H9 (cell line): ENCODE measurements around the gene ARL4C. TPM values are rescaled to one million over a fixed set of nuclear protein-coding genes. Genes with fewer than 3 reads are reported as not detected.

Experiments
- DNase-seq: peaks from one replicate; pipeline ENCODE4 v3.0.0-alpha.2; 2017
- H2AFZ ChIP-seq: one replicate; pipeline ENCODE4 v1.6.1; 2013; ENCODE audit warnings: mild to moderate bottlenecking, low read length, control low read depth, moderate library complexity
- H2AK5ac ChIP-seq: 2 replicates; pipeline ENCODE4 v1.6.1; 2013; ENCODE audit warnings: low read length, control low read depth, mixed read lengths; ENCODE audit not compliant: insufficient read length
- H2BK120ac ChIP-seq: one replicate; pipeline ENCODE4 v1.6.1; 2013; ENCODE audit warnings: low read depth, mild to moderate bottlenecking, low read length, control low read depth, inconsistent platforms; ENCODE audit not compliant: poor library complexity, severe bottlenecking
- H2BK12ac ChIP-seq: 2 replicates; pipeline ENCODE4 v1.6.1; 2013; ENCODE audit warnings: low read length, control low read depth, mixed read lengths, low read depth; ENCODE audit not compliant: insufficient read length
- H2BK15ac ChIP-seq: 2 replicates; pipeline ENCODE4 v1.6.1; 2013; ENCODE audit warnings: low read depth, low read length, control low read depth
- H2BK20ac ChIP-seq: one replicate; pipeline ENCODE4 v1.6.1; 2013; ENCODE audit warnings: low read depth, mild to moderate bottlenecking, low read length, control low read depth, inconsistent platforms; ENCODE audit not compliant: poor library complexity, severe bottlenecking
- H2BK5ac ChIP-seq: 2 replicates; pipeline ENCODE4 v1.6.1; 2013; ENCODE audit warnings: low read length, control low read depth, mixed read lengths; ENCODE audit not compliant: insufficient read length
- H3K14ac ChIP-seq: 2 replicates; pipeline ENCODE4 v1.6.1; 2013; ENCODE audit warnings: low read length, control low read depth; ENCODE audit not compliant: insufficient read depth
- H3K18ac ChIP-seq: 2 replicates; pipeline ENCODE4 v1.6.1; 2013; ENCODE audit warnings: low read depth, mild to moderate bottlenecking, mixed read lengths, low read length, control low read depth; ENCODE audit not compliant: insufficient read length
- H3K23ac ChIP-seq: 2 replicates; pipeline ENCODE4 v1.6.1; 2013; ENCODE audit warnings: low read length, control low read depth, mixed read lengths, low read depth; ENCODE audit not compliant: insufficient read length
- H3K23me2 ChIP-seq: 2 replicates; pipeline ENCODE4 v1.6.1; 2013; ENCODE audit warnings: low read depth, mild to moderate bottlenecking, mixed read lengths, low read length, control low read depth; ENCODE audit not compliant: insufficient read length, poor library complexity, severe bottlenecking
- H3K27ac ChIP-seq: 2 replicates; pipeline ENCODE4 v1.5.1; 2013; ENCODE audit warnings: low read length, control low read depth, mixed read lengths, low read depth; ENCODE audit not compliant: insufficient read length
- H3K27me3 ChIP-seq: 2 replicates; pipeline ENCODE4 v1.6.1; 2013; ENCODE audit warnings: low read length, control low read depth, inconsistent platforms; ENCODE audit not compliant: insufficient read depth
- H3K4ac ChIP-seq: 2 replicates; pipeline ENCODE4 v1.6.1; 2013; ENCODE audit warnings: low read depth, mild to moderate bottlenecking, control low read depth, inconsistent platforms, low read length, moderate library complexity
- H3K4me1 ChIP-seq: 2 replicates; pipeline ENCODE4 v1.6.1; 2013; ENCODE audit warnings: low read length, control low read depth, inconsistent platforms; ENCODE audit not compliant: insufficient read depth
- H3K4me2 ChIP-seq: 2 replicates; pipeline ENCODE4 v1.6.1; 2013; ENCODE audit warnings: low read length, control low read depth, mixed read lengths; ENCODE audit not compliant: insufficient read length, insufficient read depth
- H3K56ac ChIP-seq: 2 replicates; pipeline ENCODE4 v1.6.1; 2013; ENCODE audit warnings: low read depth, mild to moderate bottlenecking, mixed read lengths, low read length, control low read depth; ENCODE audit not compliant: insufficient read length
- H3K79me1 ChIP-seq: 2 replicates; pipeline ENCODE4 v1.6.1; 2013; ENCODE audit warnings: low read depth, mild to moderate bottlenecking, moderate library complexity, low read length, control low read depth, inconsistent platforms; ENCODE audit not compliant: insufficient read depth, poor library complexity, severe bottlenecking
- H3K79me2 ChIP-seq: 2 replicates; pipeline ENCODE4 v1.6.1; 2013; ENCODE audit warnings: low read length, control low read depth, inconsistent platforms; ENCODE audit not compliant: insufficient read depth
- H3K9ac ChIP-seq: 2 replicates; pipeline ENCODE4 v1.6.1; 2013; ENCODE audit warnings: low read length, control low read depth, mixed read lengths; ENCODE audit not compliant: insufficient read length; ENCODE audit errors: extremely low read depth
- H3K9me3 ChIP-seq: one replicate; pipeline ENCODE4 v1.6.1; 2013; ENCODE audit warnings: low read depth, low read length, inconsistent platforms; ENCODE audit not compliant: control insufficient read depth
- H3T11ph ChIP-seq: one replicate; pipeline ENCODE4 v1.6.1; 2013; ENCODE audit warnings: mild to moderate bottlenecking, low read length, control low read depth, inconsistent platforms
- H4K20me1 ChIP-seq: one replicate; pipeline ENCODE4 v1.6.1; 2013; ENCODE audit not compliant: control insufficient read depth, insufficient read length, insufficient read depth
- H4K5ac ChIP-seq: 2 replicates; pipeline ENCODE4 v1.6.1; 2013; ENCODE audit warnings: low read depth, mild to moderate bottlenecking, mixed read lengths, low read length, control low read depth; ENCODE audit not compliant: insufficient read length
- H4K8ac ChIP-seq: replicated peaks from 2 replicates; pipeline ENCODE4 v1.6.1; 2013; ENCODE audit warnings: low read length, control low read depth, mixed read lengths, low read depth; ENCODE audit not compliant: insufficient read length
- H4K91ac ChIP-seq: 2 replicates; pipeline ENCODE4 v1.6.1; 2013; ENCODE audit warnings: low read depth, mild to moderate bottlenecking, moderate library complexity, mixed read lengths, low read length, control low read depth; ENCODE audit not compliant: insufficient read length
- H3K27ac Mint-ChIP-seq, 3 experiments: 2 replicates in 2 of 3; 3 replicates in 1 of 3; pipeline ENCODE4 v1.8.0; 2020 to 2021; ENCODE audit warnings: mixed read lengths in 3 of 3, mild to moderate bottlenecking in 1 of 3, moderate library complexity in 1 of 3
- H3K27me3 Mint-ChIP-seq: 2 replicates; pipeline ENCODE4 v1.8.0; 2021; ENCODE audit warnings: low read depth, mild to moderate bottlenecking, moderate library complexity, mixed read lengths
- H3K36me3 Mint-ChIP-seq, 3 experiments: 2 replicates in 2 of 3; 3 replicates in 1 of 3; pipeline ENCODE4 v1.8.0; 2020 to 2021; ENCODE audit warnings: low read depth in 3 of 3, mixed read lengths in 3 of 3; ENCODE audit not compliant: insufficient read depth in 1 of 3
- H3K4me1 Mint-ChIP-seq, 2 experiments: 2 replicates each; pipeline ENCODE4 v1.8.0; 2020; ENCODE audit warnings: mixed read lengths in 2 of 2
- H3K4me3 Mint-ChIP-seq, 2 experiments: 2 replicates in 1 of 2; 3 replicates in 1 of 2; pipeline ENCODE4 v1.8.0; 2020 to 2021; ENCODE audit warnings: mild to moderate bottlenecking in 2 of 2, mixed read lengths in 2 of 2, moderate library complexity in 1 of 2
- H3K9me3 Mint-ChIP-seq, 2 experiments: 2 replicates in 1 of 2; 3 replicates in 1 of 2; pipeline ENCODE4 v1.8.0; 2020; ENCODE audit warnings: mild to moderate bottlenecking in 2 of 2, mixed read lengths in 2 of 2, moderate library complexity in 1 of 2
- WGBS: extraction: QIAGEN DNeasy Blood & Tissue Kit; methylation state at CpG from one replicate; pipeline ENCODE4 v1.1.7; 2013; ENCODE audit warnings: missing lambda C conversion rate, low lambda C conversion rate, mixed read lengths; ENCODE audit not compliant: insufficient read length; ENCODE audit errors: extremely low coverage; 5-methylcytosine and 5-hydroxymethylcytosine counted together
- total RNA-seq: library from RNA; stranded (reverse); gene quantifications from 2 replicates; pipeline ENCODE4 v1.2.1, GENCODE V29; 2021
- TF ChIP-seq, protein P1 (sequence below): fragments of 200-600 bp; sonication (generic); conservative IDR thresholded peaks from 3 replicates; pipeline ENCODE4 v1.8.0; 2021; ENCODE audit warnings: antibody characterized with exemption, mild to moderate bottlenecking

The ARL4C gene
- total RNA-seq, 1 experiment from 2014 or later = 12.0 TPM

DNA sequence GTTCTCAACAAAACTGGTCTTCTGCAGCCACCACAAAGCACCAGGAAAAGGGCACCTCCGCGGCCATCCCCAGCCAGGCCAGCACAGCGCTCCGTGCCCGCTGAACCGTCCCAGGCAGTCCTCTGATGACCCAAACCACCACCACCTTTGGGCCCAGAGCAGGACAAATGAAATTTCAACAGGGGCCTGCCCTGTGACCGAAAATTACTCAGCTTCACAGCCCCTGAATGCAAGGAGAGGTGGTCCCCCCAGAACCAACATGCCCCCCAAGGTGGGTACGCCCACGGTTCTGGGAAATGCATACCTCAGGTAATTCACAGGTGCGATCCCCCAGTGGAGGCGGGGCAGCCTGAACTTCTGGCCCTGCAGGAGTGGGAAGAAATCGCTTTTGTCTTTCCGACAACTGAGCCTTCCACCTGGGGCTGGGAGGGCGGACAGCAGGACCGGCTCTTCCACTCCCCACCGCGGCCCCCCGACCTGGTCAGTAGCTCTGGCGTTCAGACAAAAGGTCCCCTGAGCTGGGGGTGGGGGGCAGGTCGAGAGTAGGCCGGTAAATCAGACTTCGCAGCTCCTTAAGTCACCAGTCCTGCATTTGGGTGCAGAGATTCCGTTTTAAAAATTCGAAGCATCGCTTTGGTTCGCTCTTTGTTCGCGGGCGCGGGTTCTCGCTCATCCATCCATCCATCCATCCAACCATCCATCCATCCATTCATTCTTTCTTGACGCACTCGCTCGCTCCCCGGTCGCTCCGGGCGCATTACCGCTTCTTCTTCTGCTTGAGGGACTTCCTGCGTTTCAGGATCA, 1.4 kb downstream of the ARL4C start:
- peak; percentile 56 for DNase-seq
- Histone ChIP-seq H4K5ac (no peak overlapping the region), H3K27me3 (peaks cover 4% of the 10 kb centered on the region; the same call in 1 of the 2 replicates), H3K27ac (no peak overlapping the region), H2BK5ac (no peak overlapping the region), H3K9ac (peak overlapping the region; percentile 26), H2BK120ac (no peak overlapping the region), H3K9me3 (no peaks in the 10 kb centered on the region), H4K8ac (no peak overlapping the region), H3K23me2 (peaks cover 19% of the 10 kb centered on the region), H3K23ac (no peak overlapping the region), H2AFZ (no peak overlapping the region), H2BK12ac (no peak overlapping the region), H2BK15ac (no peak overlapping the region), H3K79me1 (no peaks in the 10 kb centered on the region), H3K4me1 (no peaks in the 10 kb centered on the region; the same call in 1 of the 2 replicates), H4K91ac (no peak overlapping the region), H3K4ac (no peak overlapping the region), H3T11ph (no peak overlapping the region), H3K18ac (peak overlapping the region; percentile 54), H3K56ac (no peak overlapping the region), H2AK5ac (no peak overlapping the region), H2BK20ac (no peak overlapping the region), H4K20me1 (peaks cover 2% of the 10 kb centered on the region), H3K4me2 (peak overlapping the region; percentile 82), H3K14ac (peak overlapping the region; percentile 10), H3K79me2 (no peaks in the 10 kb centered on the region)
- whole genome bisulfite sequencing = no CpG with 5 or more reads among the region's 40 CpGs
- Mint-ChIP-seq H3K27ac (peak overlapping the region; percentile 44 to 65 (median 51); a peak in 5 of 7 replicates), H3K9me3 (no peaks in the 10 kb centered on the region; a peak in 1 of 5 replicates), H3K27me3 (peaks cover 32% of the 10 kb centered on the region), H3K36me3 (no peaks in the 10 kb centered on the region; a peak in 2 of 7 replicates), H3K4me3 (peak overlapping the region; percentile 72 to 93), H3K4me1 (peaks cover 34 to 37% of the 10 kb centered on the region in 2 experiments)
- TF ChIP-seq, protein P1, sequence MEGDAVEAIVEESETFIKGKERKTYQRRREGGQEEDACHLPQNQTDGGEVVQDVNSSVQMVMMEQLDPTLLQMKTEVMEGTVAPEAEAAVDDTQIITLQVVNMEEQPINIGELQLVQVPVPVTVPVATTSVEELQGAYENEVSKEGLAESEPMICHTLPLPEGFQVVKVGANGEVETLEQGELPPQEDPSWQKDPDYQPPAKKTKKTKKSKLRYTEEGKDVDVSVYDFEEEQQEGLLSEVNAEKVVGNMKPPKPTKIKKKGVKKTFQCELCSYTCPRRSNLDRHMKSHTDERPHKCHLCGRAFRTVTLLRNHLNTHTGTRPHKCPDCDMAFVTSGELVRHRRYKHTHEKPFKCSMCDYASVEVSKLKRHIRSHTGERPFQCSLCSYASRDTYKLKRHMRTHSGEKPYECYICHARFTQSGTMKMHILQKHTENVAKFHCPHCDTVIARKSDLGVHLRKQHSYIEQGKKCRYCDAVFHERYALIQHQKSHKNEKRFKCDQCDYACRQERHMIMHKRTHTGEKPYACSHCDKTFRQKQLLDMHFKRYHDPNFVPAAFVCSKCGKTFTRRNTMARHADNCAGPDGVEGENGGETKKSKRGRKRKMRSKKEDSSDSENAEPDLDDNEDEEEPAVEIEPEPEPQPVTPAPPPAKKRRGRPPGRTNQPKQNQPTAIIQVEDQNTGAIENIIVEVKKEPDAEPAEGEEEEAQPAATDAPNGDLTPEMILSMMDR = no peak
